ENCODE measurements around the gene ZNF277.

ZNF277 gene

DNA sequence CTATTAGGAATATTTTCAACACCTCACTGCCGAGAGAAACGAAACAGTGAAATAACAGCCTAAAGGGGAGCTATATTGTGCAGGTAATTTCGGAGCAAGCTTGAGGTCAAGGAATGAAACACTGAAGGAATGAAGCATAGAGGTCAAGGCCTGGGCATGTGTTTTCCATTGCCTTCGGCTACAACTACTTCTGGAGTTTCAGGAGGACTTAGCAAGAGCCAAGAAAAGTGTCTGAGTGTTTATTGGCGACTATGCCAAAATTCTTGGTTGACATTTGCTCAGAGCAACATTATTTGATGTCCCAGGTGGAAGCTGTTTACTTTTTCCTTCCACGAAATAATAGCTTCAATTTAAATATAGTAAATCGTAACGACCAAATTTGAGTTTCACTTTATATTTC is 154.2 kb downstream of the ZNF277 start:
- DNase-seq: no peak

DNA sequence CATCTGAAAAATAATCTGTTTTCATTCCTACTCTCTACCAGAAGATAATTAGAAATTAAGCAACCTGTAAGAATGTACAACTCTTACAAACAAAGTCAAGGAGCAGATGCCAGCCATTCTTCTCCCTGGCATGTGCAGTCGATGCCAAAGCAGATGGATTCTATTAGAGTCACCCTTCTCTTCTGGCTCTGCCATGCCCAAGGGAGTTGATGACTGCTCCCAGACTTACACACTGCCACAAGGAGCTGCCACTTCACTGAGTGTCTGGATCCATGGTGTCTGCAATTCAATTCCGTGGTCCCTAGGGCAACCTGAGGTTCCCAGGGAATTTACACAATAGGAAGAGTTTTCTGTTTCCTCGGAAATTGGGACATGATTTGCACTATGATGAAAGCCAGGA is 154.7 kb downstream of the ZNF277 start:
- no peak for DNase-seq

DNA sequence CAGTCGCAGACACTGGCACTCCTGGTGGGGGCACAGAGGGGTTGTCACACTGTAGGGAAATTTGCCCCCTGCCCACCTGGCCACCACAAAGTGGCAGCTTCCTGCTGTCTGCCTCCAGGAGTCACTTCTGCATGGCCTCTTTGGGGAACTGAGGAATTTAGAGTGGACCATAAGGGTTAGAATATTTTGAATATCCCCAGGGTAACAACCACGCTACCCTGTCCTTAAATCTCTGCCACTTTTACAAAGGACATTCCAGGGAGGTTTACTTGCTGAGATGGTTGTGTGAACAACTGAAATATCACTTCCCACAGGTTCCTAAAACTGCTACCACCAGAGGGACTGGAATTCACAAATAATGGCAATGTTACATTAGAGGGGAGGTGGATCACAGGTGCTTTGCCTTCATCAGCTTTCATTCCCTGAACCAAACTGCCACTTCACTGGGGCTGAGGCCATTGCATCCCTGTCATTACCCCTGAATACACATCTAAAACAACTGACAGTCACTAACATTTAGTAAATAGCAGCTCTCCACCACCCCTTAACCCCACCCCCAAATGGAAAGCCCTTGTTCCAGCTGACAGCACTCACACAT is 155.7 kb downstream of the ZNF277 start:
- peak; percentile 97 for DNase-seq

DNA sequence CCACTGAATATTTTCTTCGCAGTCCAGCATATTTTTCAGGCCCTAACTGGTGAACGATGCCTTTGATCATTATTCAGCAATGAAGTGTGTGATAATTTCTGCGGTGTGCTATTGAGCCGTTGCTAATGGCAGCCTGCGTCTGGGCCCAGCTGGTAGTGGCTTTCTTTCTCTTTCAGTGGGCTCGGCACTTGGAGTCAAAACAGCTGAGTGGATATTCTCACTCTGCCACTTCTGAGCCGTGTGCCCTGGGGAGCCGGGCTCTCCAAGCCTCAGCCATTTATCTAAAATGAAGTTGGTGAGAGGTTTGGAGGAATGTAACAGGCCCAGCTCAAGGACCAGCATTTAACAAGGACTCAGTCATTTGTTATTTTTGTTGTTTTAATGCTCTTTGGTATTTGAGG is 156.2 kb downstream of the ZNF277 start:
- DNase-seq: peak; percentile 97

DNA sequence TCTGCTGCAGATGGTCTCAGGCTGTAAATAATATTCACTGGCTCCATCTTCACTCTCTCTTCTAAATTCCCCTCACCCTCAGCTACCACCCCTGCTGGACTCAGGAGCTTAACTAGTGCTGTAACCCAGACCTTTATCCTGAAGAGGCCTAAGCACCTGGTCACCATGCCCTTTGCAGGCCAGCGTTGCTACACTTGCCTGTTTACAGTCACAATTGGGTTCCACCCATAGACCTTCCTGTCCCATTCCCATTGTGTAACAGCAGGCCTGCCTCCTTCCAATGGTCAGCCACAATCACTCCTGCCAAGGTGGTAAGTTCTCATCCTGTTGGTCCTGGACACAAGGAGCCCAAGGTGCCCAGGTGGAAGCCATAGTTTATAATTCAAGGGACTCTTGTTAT is 157.9 kb downstream of the ZNF277 start:
- no peak for DNase-seq

DNA sequence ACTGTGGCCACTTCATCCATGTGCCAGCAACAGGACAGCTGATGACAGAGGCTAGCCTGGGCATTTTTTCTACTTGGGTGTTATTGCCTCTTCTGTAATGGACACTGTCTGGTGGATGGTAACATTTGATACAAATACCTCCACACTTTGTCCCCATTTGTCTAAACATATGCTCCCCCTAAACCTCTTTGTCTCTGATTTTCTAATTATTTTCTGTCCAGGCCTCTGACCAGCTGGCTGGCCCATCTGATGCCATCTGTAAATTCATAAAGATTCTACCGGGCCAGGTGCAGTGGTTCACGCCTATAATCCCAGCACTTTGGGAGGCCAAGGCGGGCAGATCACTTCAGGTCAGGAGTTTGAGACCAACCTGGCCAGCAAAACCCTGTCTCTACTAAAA is 159.1 kb downstream of the ZNF277 start:
- DNase-seq: no peak

DNA sequence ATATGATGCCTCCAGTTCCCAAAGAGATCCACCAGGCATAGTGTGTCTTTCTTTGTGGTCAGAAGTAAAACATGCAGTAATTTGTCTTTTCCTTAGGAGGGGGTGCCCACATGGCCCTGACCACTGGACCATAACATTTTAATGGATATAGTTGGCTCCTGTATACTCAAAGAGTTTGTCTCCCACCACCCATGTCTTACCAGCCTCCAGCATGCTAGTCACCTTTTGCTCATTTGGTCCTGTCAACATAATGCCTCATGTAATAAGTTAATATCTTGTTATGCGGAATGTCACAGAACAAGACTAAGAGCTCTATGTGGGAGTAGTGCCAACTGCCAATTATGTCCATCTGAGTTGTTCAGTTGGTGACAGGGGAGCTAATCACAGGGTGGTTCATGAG is 160.4 kb downstream of the ZNF277 start:
- no peak for DNase-seq

DNA sequence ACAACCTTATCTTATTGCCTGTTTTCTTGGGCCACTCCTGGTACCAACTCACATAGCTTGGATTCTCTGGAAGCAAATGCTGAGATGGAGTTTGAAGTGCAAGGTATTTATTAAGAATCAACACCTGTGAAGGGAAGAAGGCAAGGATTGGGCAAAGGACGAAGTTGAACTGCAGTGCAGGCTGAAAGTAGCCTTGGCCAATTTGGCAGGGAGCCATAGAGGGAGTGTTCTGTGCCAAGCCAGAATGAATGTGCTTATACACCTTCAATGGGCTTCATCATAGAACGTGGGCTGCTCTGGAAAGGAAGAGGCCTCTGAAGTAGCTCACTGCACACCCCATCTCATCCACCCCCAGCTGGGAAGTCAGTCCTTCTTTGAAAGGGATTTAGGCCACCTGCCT is 163.9 kb downstream of the ZNF277 start:
- peak; percentile 91 for DNase-seq

DNA sequence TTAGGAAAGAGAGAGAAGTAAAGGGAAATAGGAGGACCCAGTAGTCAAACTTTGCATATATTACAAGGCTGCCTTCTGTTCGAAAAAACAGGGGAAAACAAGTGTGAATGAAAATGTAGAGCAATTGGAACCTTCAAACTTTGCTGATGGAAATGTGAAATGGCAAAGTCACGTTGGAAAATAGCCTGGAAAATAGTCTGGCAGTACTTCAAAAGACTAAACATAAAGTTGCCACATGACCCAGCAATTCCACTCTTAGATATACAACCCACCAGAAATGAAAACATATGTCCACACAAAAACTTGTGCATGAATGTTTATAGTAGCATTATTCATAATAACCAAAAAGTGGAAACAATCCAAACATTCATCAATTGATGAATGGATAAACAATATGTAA is 165.2 kb downstream of the ZNF277 start:
- DNase-seq: no peak

DNA sequence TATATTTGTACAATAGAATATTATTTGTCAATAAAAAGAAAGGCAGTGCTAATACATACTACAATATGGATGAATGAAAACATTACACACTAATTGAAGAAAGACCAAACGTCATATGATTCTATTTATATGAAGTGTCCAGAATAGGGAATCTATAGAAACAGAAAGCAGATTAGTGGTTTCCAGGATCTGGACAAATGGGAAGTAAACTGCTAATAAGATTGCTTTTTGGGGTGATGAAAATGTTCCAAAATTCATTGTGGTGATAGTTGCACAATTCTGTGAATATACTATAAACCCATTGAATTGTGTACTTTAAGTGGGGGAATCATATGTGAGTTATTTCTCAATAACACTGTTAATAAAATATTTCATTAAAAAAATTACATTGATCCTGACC is 165.6 kb downstream of the ZNF277 start:
- no peak for DNase-seq

DNA sequence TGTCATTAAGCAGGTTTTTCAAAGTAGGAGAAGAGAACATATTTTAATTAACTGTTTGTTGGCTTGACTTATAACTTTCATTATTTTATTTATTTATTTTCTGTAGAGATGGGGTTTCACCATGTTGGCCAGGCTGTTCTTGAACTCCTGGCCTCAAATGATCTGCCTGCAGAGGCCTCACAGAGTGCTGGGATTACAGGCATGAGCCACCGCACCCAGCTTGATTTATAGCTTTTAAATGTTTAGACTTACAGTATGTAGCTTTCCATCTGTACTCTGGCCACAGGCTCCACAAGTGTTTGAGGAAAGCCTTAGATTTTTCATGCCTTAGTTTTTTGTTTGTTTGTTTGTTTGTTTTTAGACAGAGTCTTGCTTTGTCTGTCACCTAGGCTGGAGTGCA is 171.1 kb downstream of the ZNF277 start:
- no peak for DNase-seq

DNA sequence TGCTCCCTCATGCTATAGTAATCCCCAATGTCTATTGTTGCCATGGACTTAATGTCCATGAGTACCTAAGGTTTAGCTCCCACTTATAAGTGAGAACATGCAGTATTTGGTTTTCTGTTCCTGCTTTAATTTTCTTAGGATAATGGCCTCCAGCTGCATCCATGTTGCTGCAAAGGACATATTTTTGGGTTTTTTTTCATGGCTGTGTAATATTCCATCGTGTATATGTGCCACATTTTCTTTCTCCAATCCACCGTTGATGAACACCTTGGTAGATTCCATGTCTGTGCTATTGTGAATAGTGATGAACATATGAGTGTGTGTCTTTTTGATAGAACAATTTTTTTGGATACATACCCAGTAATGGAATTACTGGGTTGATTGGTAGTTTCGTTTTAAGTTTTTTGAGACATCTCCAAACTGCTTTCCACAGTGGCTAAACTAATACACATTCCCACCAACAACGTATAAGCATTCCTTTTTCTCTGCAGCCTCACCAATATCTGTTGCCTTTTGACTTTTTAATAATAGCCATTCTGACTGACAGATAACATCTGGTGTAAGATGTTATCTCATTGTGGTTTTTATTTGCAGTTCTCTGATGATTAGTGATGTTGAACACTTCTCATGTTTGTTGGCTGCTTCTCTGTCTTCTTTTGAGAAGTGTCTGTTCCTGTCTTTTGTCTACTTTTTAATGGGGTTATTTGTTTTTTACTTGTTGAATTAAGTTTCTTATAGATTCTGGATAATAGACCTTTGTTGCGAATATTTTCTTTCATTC is 175.0 kb downstream of the ZNF277 start:
- no peak for DNase-seq

DNA sequence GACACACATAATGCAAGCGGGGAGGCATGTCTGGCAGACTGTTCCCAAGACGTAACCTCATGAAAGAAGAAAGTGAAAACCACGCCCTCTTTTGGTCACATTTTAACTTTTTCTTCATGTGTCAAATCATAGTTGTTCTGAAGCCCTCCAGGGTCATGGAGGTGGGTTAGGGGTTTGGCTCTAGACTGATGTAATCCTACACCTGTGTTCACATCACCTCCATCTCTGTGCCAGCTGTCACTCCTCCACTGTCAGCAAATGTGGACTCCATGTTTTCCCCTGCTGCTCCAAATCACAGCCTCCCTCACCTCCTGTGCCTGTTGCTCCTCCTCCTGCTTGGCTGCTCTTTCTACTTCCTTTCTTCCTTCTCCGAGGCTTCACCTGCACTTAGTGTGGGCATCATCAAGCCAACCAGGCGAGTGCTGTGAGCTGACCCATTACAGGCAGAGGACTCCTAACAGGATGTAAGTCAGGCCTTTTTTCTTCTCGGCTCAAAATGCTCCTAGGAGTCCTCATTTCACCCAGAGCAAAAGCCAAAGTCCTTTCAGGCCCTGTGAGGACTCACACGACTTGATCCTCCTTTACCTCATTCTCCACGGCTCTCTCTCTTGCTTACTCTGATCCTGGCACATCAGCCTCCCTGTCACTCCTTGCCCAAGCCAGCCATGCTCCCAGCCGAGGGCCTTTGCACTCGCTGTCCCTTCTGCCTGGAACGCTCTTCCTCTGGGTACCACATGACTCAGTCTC is 177.3 kb downstream of the ZNF277 start:
- DNase-seq: peak; percentile 44

DNA sequence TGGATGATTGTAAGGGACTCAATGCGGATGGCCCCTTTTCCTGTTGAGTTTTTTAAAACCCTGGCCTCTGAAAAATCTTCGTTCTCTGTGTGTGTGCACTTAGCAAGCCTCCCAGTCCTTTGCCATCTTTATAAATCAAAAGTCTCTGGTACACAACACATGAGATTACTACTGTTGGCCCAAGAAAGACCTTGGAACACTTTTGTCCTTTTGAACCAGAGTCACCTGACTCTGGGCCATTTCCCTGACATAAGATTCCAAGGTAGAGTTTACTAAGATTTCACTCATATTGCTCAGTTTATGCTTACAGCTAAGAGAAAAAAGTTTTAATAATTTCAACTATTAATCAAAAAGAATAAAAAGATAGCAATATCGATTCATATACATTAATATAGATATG is 179.0 kb downstream of the ZNF277 start:
- no peak for DNase-seq

DNA sequence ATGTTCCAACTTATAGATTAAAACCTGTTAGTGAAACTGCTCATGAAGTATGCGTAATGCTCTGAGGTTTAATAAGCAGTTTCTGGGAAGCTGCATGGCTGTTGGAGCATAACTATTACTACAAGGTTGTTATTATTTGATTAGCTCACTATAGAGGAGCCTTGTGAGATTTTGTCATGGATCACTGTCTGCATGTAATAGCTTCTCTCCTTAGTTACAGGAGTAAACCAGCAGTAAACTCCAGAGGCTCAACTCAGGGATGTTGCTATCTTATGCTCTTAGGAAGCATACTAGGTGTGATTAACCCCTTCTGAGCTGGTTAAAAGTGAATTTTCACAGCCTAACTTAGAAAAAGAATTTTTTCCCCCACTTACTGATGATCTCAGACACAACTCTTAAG is 180.1 kb downstream of the ZNF277 start:
- DNase-seq: no peak

DNA sequence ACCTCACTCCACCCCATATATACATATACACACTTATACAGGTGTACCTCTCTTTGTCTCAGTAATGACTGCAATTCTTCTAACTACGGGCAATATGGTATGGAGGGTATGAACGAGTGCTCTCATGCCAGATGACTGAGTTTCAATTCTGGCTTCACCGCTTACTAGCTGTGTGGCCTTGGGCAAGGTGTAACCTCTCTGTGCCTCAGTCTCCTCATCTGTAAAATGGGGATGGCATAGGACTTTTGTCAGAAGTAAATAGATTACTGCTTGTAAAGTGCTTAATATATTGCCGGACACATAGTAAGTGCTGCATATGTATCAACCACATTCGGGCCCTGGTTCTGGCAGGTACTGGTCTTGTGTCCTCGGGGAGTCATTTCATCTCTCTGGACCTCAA is 183.7 kb downstream of the ZNF277 start:
- DNase-seq: no peak

DNA sequence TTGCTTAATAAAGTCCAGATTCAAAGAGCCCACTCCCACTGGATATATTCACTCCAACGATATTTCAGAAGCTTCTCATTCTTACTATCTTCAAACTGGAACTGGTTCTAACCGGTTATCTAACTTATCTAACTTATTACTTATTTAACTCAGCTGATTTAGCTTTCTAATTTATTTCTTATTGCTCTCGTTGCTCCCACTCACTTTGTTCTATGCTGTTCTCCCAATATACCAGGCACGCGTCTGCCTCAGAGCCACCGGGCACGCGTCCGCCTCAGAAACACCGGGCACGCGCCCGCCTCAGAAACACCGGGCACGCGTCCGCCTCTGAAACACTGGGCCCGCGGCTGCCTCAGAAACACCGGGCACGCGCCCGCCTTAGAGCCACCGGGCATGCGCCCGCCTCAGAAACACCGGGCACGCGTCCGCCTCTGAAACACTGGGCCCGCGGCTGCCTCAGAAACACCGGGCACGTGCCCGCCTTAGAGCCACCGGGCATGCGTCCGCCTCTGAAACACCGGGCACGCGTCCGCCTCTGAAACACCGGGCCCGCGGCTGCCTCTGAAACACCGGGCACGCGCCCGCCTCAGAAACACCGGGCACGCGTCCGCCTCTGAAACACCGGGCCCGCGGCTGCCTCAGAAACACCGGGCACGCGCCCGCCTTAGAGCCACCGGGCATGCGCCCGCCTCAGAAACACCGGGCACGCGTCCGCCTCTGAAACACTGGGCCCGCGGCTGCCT is 184.8 kb downstream of the ZNF277 start:
- DNase-seq: peak; percentile 72

DNA sequence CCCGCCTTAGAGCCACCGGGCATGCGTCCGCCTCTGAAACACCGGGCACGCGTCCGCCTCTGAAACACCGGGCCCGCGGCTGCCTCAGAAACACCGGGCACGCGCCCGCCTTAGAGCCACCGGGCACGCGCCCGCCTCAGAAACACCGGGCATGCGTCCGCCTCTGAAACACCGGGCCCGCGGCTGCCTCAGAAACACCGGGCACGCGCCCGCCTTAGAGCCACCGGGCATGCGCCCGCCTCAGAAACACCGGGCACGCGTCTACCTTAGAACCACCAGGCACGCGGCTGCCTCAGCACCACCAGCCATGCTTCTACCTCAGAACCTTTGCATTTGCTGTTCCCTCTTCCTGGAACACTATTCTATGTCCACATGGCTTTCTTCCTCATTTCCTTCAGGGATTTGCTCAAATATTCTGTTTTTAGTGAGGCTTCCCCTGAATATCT is 185.4 kb downstream of the ZNF277 start:
- DNase-seq: peak; percentile 86

Data from NCI-H1092 treated with DMSO at 0.1 percent for 48 hours (cell line).